GOT3 (cell line): Measurements from ENCODE around the gene ABCB9.

Experiments used
- DNase-seq: peaks from one replicate; lab custom pipeline; 2025; ENCODE audit warnings: mixed read lengths; lab: John Stamatoyannopoulos, UW

The ABCB9 gene

GRCh38 chr12:122994781-122995502 is 28.7 kb upstream of the ABCB9 start:
- no peak for DNase-seq

GRCh38 chr12:122994140-122994675 is 27.9 kb upstream of the ABCB9 start:
- no peak for DNase-seq

- no peak for DNase-seq
Measured at GRCh38 chr12:122992386-122992785, 26.1 kb upstream of the ABCB9 start.

- DNase-seq, result no peak
Measured at GRCh38 chr12:122991623-122992275, 25.5 kb upstream of the ABCB9 start.

GRCh38 chr12:122990961-122991622 is 24.8 kb upstream of the ABCB9 start:
- DNase-seq, result no peak

GRCh38 chr12:122990561-122990960 is 24.3 kb upstream of the ABCB9 start:
- no peak for DNase-seq

DNA sequence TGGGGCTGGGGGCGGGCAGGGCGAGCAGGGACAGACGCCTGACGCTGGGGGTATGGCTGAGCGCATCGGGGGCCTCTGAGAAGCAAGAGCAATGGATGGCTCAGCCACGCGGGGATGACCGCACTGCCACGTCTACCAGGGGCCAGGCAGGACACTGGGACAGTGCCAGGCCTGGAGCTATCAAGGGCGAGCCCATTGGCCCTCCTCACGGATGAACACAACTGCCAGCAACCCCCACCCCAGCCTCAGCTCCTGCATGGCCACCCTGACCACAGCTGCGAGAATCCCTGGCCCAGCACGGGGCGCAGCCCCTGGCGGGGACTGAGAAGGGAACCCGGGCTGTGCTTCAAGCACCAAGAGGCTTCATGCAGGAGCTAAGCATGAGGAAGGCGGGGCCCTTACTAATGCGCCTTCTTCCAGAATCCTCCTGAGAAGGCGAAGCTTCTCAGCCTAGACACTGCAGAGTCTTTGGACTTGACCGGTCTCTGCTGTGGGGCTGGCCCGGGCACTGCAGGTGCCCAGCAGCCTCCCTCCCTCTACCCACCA is 23.7 kb upstream of the ABCB9 start:
- DNase-seq, result no peak

DNA sequence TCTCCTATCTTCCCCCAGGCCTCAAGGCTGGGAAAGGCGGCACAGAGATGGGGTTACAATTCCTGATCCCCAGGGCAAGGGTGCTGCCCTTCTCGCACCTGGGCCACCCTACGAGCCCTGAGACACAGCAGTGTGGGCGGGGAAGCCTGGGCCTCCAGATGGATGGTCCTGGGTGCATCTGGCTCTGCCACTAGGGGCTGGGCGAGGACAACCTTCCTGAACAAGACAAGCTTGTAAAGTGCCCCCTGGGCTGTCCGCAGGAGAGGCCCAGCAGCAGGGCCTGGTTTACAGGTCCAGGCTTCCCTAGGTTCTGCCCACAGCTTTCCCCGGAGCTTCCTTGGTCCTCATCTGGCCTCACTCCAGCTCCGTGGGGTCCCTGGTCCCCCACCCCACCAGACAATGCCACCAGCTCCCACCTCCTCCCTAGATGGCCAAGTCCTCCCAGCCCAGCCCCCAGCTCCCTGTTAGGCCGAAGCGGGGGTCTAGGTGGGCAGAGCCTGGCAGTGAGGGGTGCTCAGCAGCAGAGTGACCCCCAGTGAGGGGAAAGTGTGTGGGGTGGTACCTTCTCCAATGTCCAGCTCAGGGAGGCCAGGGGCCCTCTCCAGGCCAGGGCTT is 23.1 kb upstream of the ABCB9 start:
- no peak for DNase-seq

GRCh38 chr12:122988612-122989212 is 22.4 kb upstream of the ABCB9 start:
- no peak for DNase-seq

DNA sequence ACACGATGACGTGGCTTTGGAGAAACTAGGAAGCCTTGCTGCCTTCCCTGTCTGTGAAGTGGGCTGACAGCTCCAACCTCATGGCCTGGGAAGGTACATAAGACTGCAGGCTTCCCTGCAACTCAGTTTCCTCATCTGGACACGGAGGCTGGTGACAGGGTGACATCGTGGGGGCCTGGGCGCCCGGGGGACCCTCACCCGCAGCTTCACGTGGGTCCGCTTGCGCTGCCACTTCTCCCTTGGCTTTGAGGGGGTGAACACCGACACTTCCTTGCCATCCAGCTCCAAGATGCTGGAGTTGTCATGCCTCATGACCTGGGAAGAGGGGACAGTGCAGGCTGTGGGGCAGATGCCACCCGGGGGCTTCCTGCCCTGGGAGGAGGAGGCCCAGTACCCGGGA is 21.8 kb upstream of the ABCB9 start:
- no peak for DNase-seq

DNA sequence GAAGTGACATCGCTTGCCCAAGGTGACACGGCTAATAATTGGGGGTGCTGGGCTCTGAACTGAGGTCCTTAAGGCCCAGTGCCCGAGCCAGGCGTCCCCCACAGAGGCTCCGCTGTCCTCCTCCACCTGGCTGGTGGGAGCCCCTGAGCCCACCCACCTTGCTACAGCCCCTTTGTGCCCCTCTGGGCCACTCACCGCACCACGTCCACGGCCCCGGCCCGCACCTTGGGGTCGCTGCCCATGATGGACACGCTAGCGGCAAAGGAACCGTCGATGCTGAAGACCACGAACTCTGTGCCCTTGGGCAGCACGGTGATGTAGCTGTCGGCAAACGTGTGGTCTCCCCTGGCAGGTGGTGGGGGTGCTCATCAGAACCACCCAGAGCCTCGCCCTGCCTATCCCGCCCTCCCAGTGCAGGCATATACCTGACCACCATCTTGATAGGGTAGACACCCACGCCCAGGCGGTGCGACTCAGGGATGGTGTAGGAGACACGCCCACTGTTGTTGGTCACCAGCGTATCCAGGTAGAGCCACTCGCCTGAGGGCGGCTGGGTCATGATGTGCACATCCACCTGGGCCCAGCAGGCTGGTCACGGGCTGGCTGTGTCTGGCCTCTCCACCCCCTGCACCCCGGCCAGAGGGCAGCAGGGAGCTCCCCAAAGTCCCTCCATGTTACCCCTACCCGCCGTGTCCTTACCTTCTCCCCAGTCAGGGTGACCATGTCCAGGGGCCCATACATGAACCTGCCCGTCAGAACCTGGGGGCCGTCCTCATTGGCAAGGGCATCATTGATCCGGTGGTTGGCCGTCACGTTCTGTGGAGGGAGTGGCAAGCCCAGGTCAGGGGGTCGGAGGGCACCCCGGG is 21.1 kb upstream of the ABCB9 start:
- no peak for DNase-seq

DNA sequence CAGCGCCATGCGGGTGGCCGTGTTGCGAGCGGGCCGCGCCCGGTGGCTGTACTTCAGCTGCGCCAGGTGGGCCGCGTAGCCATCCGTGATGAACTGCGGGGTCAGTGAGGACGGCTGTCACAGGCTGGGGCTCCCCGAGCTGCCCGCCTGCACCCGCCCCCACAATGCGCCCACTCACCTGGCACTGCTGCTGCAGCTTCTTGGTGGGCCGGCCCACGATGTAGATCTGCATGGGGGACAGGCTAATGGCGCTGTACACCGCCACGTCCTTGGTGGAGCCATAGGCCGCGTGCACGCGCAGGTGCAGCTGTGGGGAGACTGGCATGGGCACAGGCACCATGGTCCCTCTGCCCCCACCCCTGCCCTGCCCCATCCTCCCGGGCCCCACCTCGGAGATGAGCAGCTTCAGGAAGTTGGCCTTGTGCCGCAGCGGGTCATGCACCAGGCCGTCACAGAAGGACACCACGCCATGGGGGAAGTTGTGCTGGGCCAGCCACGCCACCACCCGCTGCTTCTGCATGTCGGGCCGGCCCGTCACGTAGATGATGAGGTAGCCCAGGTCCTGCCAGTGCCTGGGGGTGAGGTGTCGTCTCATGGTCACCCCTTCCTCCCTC is 20.1 kb upstream of the ABCB9 start:
- no peak for DNase-seq

DNA sequence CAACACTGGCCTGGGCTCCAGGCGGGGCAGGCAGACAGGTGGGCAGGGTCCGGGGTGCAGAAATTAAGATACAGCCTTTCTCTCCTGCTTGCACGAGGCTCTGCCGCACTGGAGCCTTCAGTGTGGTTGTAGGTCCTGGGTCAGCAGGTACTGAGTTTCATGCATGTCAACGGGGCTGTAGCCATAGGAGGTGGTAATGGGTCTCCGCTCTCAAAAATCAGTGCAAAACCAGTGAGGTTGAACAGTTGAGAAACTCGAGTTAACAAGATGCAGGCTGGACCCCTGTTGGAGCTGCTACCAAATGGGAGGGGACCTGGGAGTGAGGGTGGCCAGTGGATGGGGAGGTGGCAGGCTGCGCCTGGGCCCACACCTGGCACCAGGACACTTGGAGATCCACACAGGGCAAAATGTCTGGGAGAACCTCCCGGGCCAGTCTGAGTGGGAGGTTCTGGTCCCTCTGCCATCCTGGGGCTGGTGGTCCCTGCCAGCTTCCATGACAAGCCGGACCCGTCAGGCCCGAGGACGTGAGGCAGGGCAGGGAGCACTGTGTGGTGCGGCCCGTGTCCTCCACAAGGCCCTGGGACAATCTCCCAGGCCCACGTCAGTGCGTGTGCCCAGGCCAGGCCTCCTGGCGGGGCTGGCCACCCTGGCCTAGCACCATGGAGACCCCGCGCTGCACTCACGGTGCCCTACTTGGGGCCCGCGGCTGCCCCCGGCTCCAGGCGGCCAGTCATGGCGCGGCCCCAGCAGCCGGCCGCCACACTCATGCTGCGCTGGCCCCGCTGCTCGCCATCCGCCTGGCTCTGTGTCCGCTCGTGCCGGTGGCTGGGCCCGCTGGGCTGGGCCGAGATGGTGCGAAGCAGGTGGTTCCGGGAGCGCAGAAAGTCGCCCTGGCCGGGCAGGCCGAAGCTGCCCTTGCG is 19.3 kb upstream of the ABCB9 start:
- DNase-seq, result no peak

GRCh38 chr12:122984612-122985337 is 18.5 kb upstream of the ABCB9 start:
- no peak for DNase-seq

GRCh38 chr12:122983789-122984515 is 17.7 kb upstream of the ABCB9 start:
- DNase-seq, result no peak

- no peak for DNase-seq
Measured at GRCh38 chr12:122982963-122983788, 16.9 kb upstream of the ABCB9 start.

DNA sequence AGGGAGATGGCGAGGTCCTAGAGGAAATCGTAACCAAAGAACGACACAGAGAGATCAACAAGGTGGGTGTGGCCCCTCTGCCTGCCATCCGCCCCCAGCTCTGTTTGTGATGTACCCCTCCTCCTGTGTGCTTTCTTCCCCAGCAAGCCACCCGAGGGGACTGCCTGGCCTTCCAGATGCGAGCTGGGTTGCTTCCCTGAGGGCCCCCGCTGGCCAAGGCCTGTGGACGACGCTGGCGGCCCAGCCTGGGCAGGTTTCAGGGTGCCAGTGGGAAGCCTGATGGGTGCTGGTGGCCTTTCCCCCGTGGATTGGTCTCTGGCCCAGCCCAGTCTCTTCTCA is 16.2 kb upstream of the ABCB9 start:
- DNase-seq, result no peak
